H1 (cell line): Measurements from ENCODE around the gene ANKRD11. TPM values are rescaled to one million over a fixed set of nuclear protein-coding genes. Genes with fewer than 3 reads are reported as not detected.

Experiments
- BRCA1 ChIP-seq: IDR thresholded peaks from 2 replicates; pipeline ENCODE4 v1.6.1; 2012; ENCODE audit warnings: low read depth, low read length, improper control_type of control experiment
- CTBP2 ChIP-seq: IDR thresholded peaks from 2 replicates; pipeline ENCODE4 v1.7.0; 2011; ENCODE audit warnings: borderline replicate concordance, mild to moderate bottlenecking, moderate library complexity, mixed read lengths, low read length; ENCODE audit not compliant: insufficient read depth, insufficient read length
- JUND ChIP-seq: IDR thresholded peaks from 2 replicates; pipeline ENCODE4 v1.6.1; 2011; ENCODE audit warnings: mild to moderate bottlenecking, improper control_type of control experiment, low read length
- NANOG ChIP-seq: IDR thresholded peaks from 2 replicates; pipeline ENCODE4 v1.6.1; 2011; ENCODE audit warnings: low read length, low read depth, mild to moderate bottlenecking, inconsistent platforms; ENCODE audit not compliant: insufficient read depth, poor library complexity, severe bottlenecking
- POLR2A ChIP-seq, 2 experiments: IDR thresholded peaks; 1 replicate in 1 of 2; 2 replicates in 1 of 2; pipeline ENCODE4 v1.6.1; 2011; ENCODE audit warnings: low read depth in 2 of 2, low read length in 2 of 2, mild to moderate bottlenecking in 2 of 2; ENCODE audit errors: control extremely low read depth in 1 of 2
- POU5F1 ChIP-seq: IDR thresholded peaks from 2 replicates; pipeline ENCODE4 v1.6.1; 2011; ENCODE audit warnings: low read depth, mild to moderate bottlenecking, low read length, moderate library complexity
- SAP30 ChIP-seq: fragments of 300-600 bp; sonication (generic); IDR thresholded peaks from 2 replicates; pipeline ENCODE4 v1.7.1; 2012; ENCODE audit warnings: low read length, moderate library complexity, mild to moderate bottlenecking, inconsistent platforms; ENCODE audit not compliant: insufficient read depth, insufficient replicate concordance
- SP1 ChIP-seq: IDR thresholded peaks from 2 replicates; pipeline ENCODE4 v1.6.1; 2011; ENCODE audit warnings: low read depth, low read length
- SP2 ChIP-seq: IDR thresholded peaks from 2 replicates; pipeline ENCODE4 v1.6.1; 2012; ENCODE audit warnings: mild to moderate bottlenecking, low read length, inconsistent platforms
- TAF7 ChIP-seq: optimal IDR thresholded peaks from 2 replicates; pipeline ENCODE3; 2011; ENCODE audit warnings: low read depth, mild to moderate bottlenecking, inconsistent platforms, low read length, moderate library complexity, borderline replicate concordance
- polyA plus RNA-seq, 7 experiments: library from polyadenylated mRNA; depleted of rRNA in 3 of 7; stranded (reverse) in 5 of 7; unstranded in 2 of 7; fragments of >200 nt in 5 of 7; fragments of 200-250 nt in 2 of 7; gene quantifications; 1 replicate in 5 of 7; 2 replicates in 1 of 7; 4 replicates in 1 of 7; pipeline versions ENCODE4 v1.2.1 to v1.2.3, GENCODE V29; 2011 to 2013; ENCODE audit warnings: missing spikeins in 2 of 7, mixed read lengths in 2 of 7
- total RNA-seq: library from RNA; stranded (reverse); fragmentation: NEBNext Ultra II Directional; extraction: Animal tissue kit (Norgen Biotek cat#: 25700); gene quantifications from 2 replicates; pipeline ENCODE4 v1.2.1, GENCODE V29; 2021

Gene ANKRD11
- total and polyA plus RNA-seq, 2 of the 8 experiments (the other 6 are each of a cell fraction or from before 2014, with no cell fraction given) = 46.5 to 142 TPM

- TF ChIP-seq CTBP2 (no peak), TAF7 (no peak), SAP30 (no peak), SP2 (no peak), SP1 (no peak), JUND (no peak), NANOG (no peak), BRCA1 (no peak), POLR2A (IDR thresholded peaks at IDR 0.05; ENCODE audit: control extremely low read depth in 1 of 2, low read depth in 2 of 2, low read length in 2 of 2) (no peak), POU5F1 (no peak)
- TF ChIP-seq, all 59 proteins: peak for 0
Measured at GRCh38 chr16:89338863-89339262, 151.5 kb downstream of the ANKRD11 start (continued).
